Liver (tissue), 3 donors: ENCODE data around the gene SGCG.

Experiments used
- EGR1 ChIP-seq, 2 donors: IDR thresholded peaks; 2 replicates each; pipeline ENCODE4 v1.6.1; 2016 to 2018; ENCODE audit warnings: antibody characterized with exemption in 2 of 2, low read depth in 2 of 2
- GABPA ChIP-seq, 2 donors: IDR thresholded peaks in 1 of 2; conservative IDR thresholded peaks in 1 of 2; 2 replicates each; pipeline ENCODE4 v1.6.1; 2016; ENCODE audit warnings: antibody characterized with exemption in 2 of 2, mild to moderate bottlenecking in 1 of 2, moderate library complexity in 1 of 2
- JUND ChIP-seq, 2 donors: IDR thresholded peaks; 2 replicates each; pipeline ENCODE4 v1.6.1; 2016; ENCODE audit warnings: antibody characterized with exemption in 2 of 2
- NR2F2 ChIP-seq: IDR thresholded peaks from 2 replicates; pipeline ENCODE4 v1.6.1; 2016; ENCODE audit warnings: antibody characterized with exemption
- RAD21 ChIP-seq, 2 donors: IDR thresholded peaks; 2 replicates each; pipeline ENCODE4 v1.6.1; 2016; ENCODE audit warnings: antibody characterized with exemption in 2 of 2, mild to moderate bottlenecking in 2 of 2
- SP1 ChIP-seq: IDR thresholded peaks from 2 replicates; pipeline ENCODE4 v1.6.1; 2018; ENCODE audit warnings: antibody characterized with exemption, mild to moderate bottlenecking
- TAF1 ChIP-seq: conservative IDR thresholded peaks from 2 replicates; pipeline ENCODE4 v1.6.1; 2016; ENCODE audit warnings: antibody characterized with exemption, mild to moderate bottlenecking
- YY1 ChIP-seq: IDR thresholded peaks from 2 replicates; pipeline ENCODE4 v1.6.1; 2016; ENCODE audit warnings: antibody characterized with exemption, mild to moderate bottlenecking
- TF ChIP-seq, protein P1 (sequence below): IDR thresholded peaks from 2 replicates; pipeline ENCODE4 v1.6.1; 2016; ENCODE audit warnings: antibody characterized with exemption, mild to moderate bottlenecking
- TF ChIP-seq, protein P2 (sequence below): fragments of 150-350 bp; IDR thresholded peaks from 2 replicates; pipeline ENCODE4 v1.5.1; 2017; ENCODE audit warnings: improper control_type of control experiment, low read depth, low read length; ENCODE audit not compliant: missing input control
- TF ChIP-seq, protein P3 (sequence below): IDR thresholded peaks from 2 replicates; pipeline ENCODE4 v1.6.1; 2016; ENCODE audit warnings: antibody characterized with exemption
- TF ChIP-seq, protein P4 (sequence below): IDR thresholded peaks from 2 replicates; pipeline ENCODE4 v1.6.1; 2016; ENCODE audit warnings: antibody characterized with exemption
- TF ChIP-seq, protein P5 (sequence below): IDR thresholded peaks from 2 replicates; pipeline ENCODE4 v1.6.1; 2016; ENCODE audit warnings: antibody characterized with exemption
- donor health status: healthy.
- donor health status: healthy.

DNA sequence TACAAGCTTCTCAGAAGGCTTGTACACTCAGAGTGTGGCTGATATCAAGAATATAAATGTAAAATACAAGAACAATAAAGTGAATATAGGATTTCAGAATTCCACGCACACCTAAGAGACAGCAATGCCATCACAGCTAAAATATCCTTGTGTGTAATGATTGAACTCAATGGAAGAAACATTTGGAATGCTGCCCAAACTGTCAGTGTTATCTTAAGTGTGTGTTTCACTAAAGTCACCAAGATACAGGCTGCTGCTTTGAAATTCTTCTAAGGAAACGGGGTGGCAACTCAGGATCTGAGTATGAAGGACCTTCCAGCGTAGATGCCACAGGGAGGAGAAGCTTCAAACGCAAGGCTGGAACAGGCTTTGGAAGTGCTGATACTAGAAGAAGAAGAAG is 86.8 kb downstream of the SGCG start:
- TF ChIP-seq, protein P1, sequence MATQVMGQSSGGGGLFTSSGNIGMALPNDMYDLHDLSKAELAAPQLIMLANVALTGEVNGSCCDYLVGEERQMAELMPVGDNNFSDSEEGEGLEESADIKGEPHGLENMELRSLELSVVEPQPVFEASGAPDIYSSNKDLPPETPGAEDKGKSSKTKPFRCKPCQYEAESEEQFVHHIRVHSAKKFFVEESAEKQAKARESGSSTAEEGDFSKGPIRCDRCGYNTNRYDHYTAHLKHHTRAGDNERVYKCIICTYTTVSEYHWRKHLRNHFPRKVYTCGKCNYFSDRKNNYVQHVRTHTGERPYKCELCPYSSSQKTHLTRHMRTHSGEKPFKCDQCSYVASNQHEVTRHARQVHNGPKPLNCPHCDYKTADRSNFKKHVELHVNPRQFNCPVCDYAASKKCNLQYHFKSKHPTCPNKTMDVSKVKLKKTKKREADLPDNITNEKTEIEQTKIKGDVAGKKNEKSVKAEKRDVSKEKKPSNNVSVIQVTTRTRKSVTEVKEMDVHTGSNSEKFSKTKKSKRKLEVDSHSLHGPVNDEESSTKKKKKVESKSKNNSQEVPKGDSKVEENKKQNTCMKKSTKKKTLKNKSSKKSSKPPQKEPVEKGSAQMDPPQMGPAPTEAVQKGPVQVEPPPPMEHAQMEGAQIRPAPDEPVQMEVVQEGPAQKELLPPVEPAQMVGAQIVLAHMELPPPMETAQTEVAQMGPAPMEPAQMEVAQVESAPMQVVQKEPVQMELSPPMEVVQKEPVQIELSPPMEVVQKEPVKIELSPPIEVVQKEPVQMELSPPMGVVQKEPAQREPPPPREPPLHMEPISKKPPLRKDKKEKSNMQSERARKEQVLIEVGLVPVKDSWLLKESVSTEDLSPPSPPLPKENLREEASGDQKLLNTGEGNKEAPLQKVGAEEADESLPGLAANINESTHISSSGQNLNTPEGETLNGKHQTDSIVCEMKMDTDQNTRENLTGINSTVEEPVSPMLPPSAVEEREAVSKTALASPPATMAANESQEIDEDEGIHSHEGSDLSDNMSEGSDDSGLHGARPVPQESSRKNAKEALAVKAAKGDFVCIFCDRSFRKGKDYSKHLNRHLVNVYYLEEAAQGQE, result no peak
- TF ChIP-seq TAF1, result no peak
- TF ChIP-seq RAD21 (IDR thresholded peaks at IDR 0.05), result no peak
- TF ChIP-seq, protein P2, sequence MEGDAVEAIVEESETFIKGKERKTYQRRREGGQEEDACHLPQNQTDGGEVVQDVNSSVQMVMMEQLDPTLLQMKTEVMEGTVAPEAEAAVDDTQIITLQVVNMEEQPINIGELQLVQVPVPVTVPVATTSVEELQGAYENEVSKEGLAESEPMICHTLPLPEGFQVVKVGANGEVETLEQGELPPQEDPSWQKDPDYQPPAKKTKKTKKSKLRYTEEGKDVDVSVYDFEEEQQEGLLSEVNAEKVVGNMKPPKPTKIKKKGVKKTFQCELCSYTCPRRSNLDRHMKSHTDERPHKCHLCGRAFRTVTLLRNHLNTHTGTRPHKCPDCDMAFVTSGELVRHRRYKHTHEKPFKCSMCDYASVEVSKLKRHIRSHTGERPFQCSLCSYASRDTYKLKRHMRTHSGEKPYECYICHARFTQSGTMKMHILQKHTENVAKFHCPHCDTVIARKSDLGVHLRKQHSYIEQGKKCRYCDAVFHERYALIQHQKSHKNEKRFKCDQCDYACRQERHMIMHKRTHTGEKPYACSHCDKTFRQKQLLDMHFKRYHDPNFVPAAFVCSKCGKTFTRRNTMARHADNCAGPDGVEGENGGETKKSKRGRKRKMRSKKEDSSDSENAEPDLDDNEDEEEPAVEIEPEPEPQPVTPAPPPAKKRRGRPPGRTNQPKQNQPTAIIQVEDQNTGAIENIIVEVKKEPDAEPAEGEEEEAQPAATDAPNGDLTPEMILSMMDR, result no peak
- TF ChIP-seq NR2F2, result no peak
- TF ChIP-seq GABPA (IDR thresholded peaks at IDR 0.05 in 1 of 2, conservative IDR thresholded peaks at IDR 0.05 in 1 of 2), result no peak
- no peak for TF ChIP-seq EGR1 (IDR thresholded peaks at IDR 0.05; ENCODE audit: low read depth in 2 of 2)
- TF ChIP-seq JUND (IDR thresholded peaks at IDR 0.05), result no peak
- TF ChIP-seq, protein P3, sequence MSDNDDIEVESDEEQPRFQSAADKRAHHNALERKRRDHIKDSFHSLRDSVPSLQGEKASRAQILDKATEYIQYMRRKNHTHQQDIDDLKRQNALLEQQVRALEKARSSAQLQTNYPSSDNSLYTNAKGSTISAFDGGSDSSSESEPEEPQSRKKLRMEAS, result no peak
- no peak for TF ChIP-seq YY1
- TF ChIP-seq SP1, result no peak
- TF ChIP-seq, protein P4, sequence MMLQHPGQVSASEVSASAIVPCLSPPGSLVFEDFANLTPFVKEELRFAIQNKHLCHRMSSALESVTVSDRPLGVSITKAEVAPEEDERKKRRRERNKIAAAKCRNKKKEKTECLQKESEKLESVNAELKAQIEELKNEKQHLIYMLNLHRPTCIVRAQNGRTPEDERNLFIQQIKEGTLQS, result no peak
- TF ChIP-seq, protein P5, sequence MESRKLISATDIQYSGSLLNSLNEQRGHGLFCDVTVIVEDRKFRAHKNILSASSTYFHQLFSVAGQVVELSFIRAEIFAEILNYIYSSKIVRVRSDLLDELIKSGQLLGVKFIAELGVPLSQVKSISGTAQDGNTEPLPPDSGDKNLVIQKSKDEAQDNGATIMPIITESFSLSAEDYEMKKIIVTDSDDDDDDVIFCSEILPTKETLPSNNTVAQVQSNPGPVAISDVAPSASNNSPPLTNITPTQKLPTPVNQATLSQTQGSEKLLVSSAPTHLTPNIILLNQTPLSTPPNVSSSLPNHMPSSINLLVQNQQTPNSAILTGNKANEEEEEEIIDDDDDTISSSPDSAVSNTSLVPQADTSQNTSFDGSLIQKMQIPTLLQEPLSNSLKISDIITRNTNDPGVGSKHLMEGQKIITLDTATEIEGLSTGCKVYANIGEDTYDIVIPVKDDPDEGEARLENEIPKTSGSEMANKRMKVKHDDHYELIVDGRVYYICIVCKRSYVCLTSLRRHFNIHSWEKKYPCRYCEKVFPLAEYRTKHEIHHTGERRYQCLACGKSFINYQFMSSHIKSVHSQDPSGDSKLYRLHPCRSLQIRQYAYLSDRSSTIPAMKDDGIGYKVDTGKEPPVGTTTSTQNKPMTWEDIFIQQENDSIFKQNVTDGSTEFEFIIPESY, result no peak
